Neural cell (in vitro differentiated cells): ENCODE data around the gene EREG. TPM values are rescaled to one million over a fixed set of nuclear protein-coding genes. Genes with fewer than 3 reads are reported as not detected.

Experiments used
- H2AFZ ChIP-seq: fragments of 200-600, 300-800 bp; sonication (generic), shearing (Covaris generic); 2 replicates; pipeline ENCODE4 v1.6.0; 2014; ENCODE audit warnings: low read depth, mild to moderate bottlenecking, antibody characterized with exemption, low read length, moderate library complexity
- H3F3A ChIP-seq: fragments of 200-600 bp; shearing (Covaris generic); 2 replicates; pipeline ENCODE4 v1.6.1; 2016; ENCODE audit warnings: mild to moderate bottlenecking, moderate library complexity, mixed read lengths, antibody characterized with exemption, low read length; ENCODE audit not compliant: insufficient read depth, poor library complexity, severe bottlenecking
- H3K27ac ChIP-seq: fragments of 200-600, 300-800 bp; sonication (generic), shearing (Covaris generic); 2 replicates; pipeline ENCODE4 v1.5.1; 2014; ENCODE audit warnings: mild to moderate bottlenecking, low read length, moderate library complexity
- H3K27me3 ChIP-seq: fragments of 300-800, 200-600 bp; sonication (generic), shearing (Covaris generic); 2 replicates; pipeline ENCODE4 v1.6.0; 2014; ENCODE audit warnings: mild to moderate bottlenecking, low read depth, low read length, moderate library complexity; ENCODE audit not compliant: insufficient read depth
- H3K36me3 ChIP-seq: fragments of 300-800, 200-600 bp; sonication (generic), shearing (Covaris generic); 2 replicates; pipeline ENCODE4 v1.5.1; 2014; ENCODE audit warnings: mild to moderate bottlenecking, antibody characterized with exemption, low read length, moderate library complexity; ENCODE audit not compliant: insufficient read depth
- H3K4me2 ChIP-seq: fragments of 300-800, 200-600 bp; sonication (generic), shearing (Covaris generic); 2 replicates; pipeline ENCODE4 v1.6.0; 2014; ENCODE audit warnings: mild to moderate bottlenecking, low read length
- H3K4me3 ChIP-seq: fragments of 300-800, 200-600 bp; sonication (generic), shearing (Covaris generic); 2 replicates; pipeline ENCODE4 v1.5.1; 2014; ENCODE audit warnings: mild to moderate bottlenecking, low read length, moderate library complexity
- H3K79me2 ChIP-seq: fragments of 200-600 bp; shearing (Covaris generic); replicated peaks from 2 replicates; pipeline ENCODE4 v1.6.0; 2014; ENCODE audit warnings: mild to moderate bottlenecking, low read length, moderate library complexity; ENCODE audit not compliant: insufficient read depth
- H3K9ac ChIP-seq: fragments of 300-800, 200-600 bp; sonication (generic), shearing (Covaris generic); 2 replicates; pipeline ENCODE4 v1.6.1; 2016; ENCODE audit warnings: mild to moderate bottlenecking, low read length, mixed read lengths
- H3K9me2 ChIP-seq: fragments of 200-600 bp; shearing (Covaris generic); 2 replicates; pipeline ENCODE4 v1.6.1; 2016; ENCODE audit warnings: mild to moderate bottlenecking, low read length, mixed read lengths; ENCODE audit not compliant: insufficient read depth
- H3K9me3 ChIP-seq: fragments of 200-600, 300-800 bp; sonication (generic), shearing (Covaris generic); 2 replicates; pipeline ENCODE4 v1.6.1; 2016; ENCODE audit warnings: mild to moderate bottlenecking, mixed run types, low read length, moderate library complexity, mixed read lengths
- H4K20me1 ChIP-seq: fragments of 200-600 bp; shearing (Covaris generic); 2 replicates; pipeline ENCODE4 v1.6.1; 2016; ENCODE audit warnings: mild to moderate bottlenecking, mixed run types; ENCODE audit not compliant: insufficient read depth
- EP300 ChIP-seq: fragments of 450-650 bp; conservative IDR thresholded peaks from 2 replicates; pipeline ENCODE4 v1.6.1; 2014; ENCODE audit warnings: antibody characterized with exemption, mild to moderate bottlenecking, moderate library complexity; ENCODE audit not compliant: poor library complexity, severe bottlenecking
- EZH2 ChIP-seq: fragments of 200-600, 300-800 bp; shearing (Covaris generic), sonication (generic); IDR thresholded peaks from 2 replicates; pipeline ENCODE4 v1.6.1; 2014; ENCODE audit warnings: antibody characterized with exemption, low read length, borderline replicate concordance, mild to moderate bottlenecking; ENCODE audit not compliant: insufficient read depth, poor library complexity, severe bottlenecking
- MXI1 ChIP-seq: fragments of 450-650 bp; conservative IDR thresholded peaks from 2 replicates; pipeline ENCODE4 v1.6.1; 2014; ENCODE audit warnings: antibody characterized with exemption, mild to moderate bottlenecking; ENCODE audit not compliant: poor library complexity, severe bottlenecking
- POLR2AphosphoS5 ChIP-seq: IDR thresholded peaks from 2 replicates; pipeline ENCODE4 v1.6.1; 2012
- RAD21 ChIP-seq: fragments of 450-650 bp; conservative IDR thresholded peaks from 2 replicates; pipeline ENCODE4 v1.6.1; 2014; ENCODE audit warnings: antibody characterized with exemption, mild to moderate bottlenecking, moderate library complexity
- SMC3 ChIP-seq: fragments of 450-650 bp; conservative IDR thresholded peaks from 2 replicates; pipeline ENCODE4 v1.6.1; 2014; ENCODE audit warnings: antibody characterized with exemption, mild to moderate bottlenecking, moderate library complexity; ENCODE audit not compliant: poor library complexity
- TAF1 ChIP-seq: IDR thresholded peaks from 2 replicates; pipeline ENCODE4 v1.6.1; 2012; ENCODE audit warnings: low read depth
- polyA plus RNA-seq: library from polyadenylated mRNA; depleted of rRNA; stranded (reverse); fragments of >200 nt; gene quantifications from 2 replicates; pipeline ENCODE4 v1.2.3, GENCODE V29; 2014
- TF ChIP-seq, protein P1 (sequence below): fragments of 450-650 bp; IDR thresholded peaks from 2 replicates; pipeline ENCODE4 v1.5.1; 2014; ENCODE audit warnings: antibody characterized with exemption, mild to moderate bottlenecking, moderate library complexity; ENCODE audit not compliant: poor library complexity, severe bottlenecking
- TF ChIP-seq, protein P2 (sequence below): IDR thresholded peaks from 2 replicates; pipeline ENCODE4 v1.6.1; 2012; ENCODE audit warnings: borderline replicate concordance

Gene EREG
- polyA plus RNA-seq, 1 donor from 2014 or later = not detected

DNA sequence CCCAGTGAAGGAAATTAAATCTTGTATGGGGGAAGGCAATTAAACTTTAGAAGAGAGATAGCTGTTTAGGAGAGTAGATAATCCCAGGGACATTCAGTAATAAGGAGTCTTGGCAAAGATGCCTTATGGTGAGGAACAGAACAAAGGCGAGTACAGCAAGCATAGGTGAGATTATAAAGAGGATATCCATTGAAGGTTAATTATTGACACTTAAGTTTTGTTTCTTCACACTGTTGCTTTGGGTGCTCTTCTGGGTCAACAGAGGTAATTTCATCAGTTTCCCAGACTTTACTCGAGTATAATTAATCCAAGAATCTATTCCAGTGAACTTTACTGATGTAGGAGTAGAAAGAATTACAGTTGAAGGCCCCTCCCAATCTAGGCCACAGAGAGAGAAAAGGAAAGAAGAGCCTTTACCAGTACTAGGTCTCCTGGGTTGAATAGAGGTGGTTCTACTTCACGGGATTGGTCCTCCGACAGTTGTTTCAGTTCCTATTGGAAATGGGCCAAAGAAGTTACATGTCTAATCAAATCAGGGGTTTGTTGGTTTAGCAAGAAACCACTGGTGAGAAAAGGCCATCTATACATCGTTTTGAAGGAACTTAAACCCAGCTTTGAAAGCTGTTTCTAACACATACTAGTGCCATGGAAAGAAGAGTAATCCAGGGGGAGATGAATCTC is 29.5 kb upstream of the EREG start:
- Histone ChIP-seq H4K20me1 (no peaks in the 10 kb centered on the region), H3K4me3 (no peak overlapping the region), H3K79me2 (no peaks in the 10 kb centered on the region), H2AFZ (no peak overlapping the region), H3K9me3 (no peaks in the 10 kb centered on the region), H3K36me3 (no peaks in the 10 kb centered on the region), H3K9ac (no peak overlapping the region), H3K9me2 (no peaks in the 10 kb centered on the region), H3F3A (no peaks in the 10 kb centered on the region), H3K27ac (no peak overlapping the region), H3K27me3 (no peaks in the 10 kb centered on the region), H3K4me2 (no peak overlapping the region)
- TF ChIP-seq RAD21 = no peak
- no peak for TF ChIP-seq EZH2
- TF ChIP-seq SMC3 = no peak
- TF ChIP-seq, protein P1, sequence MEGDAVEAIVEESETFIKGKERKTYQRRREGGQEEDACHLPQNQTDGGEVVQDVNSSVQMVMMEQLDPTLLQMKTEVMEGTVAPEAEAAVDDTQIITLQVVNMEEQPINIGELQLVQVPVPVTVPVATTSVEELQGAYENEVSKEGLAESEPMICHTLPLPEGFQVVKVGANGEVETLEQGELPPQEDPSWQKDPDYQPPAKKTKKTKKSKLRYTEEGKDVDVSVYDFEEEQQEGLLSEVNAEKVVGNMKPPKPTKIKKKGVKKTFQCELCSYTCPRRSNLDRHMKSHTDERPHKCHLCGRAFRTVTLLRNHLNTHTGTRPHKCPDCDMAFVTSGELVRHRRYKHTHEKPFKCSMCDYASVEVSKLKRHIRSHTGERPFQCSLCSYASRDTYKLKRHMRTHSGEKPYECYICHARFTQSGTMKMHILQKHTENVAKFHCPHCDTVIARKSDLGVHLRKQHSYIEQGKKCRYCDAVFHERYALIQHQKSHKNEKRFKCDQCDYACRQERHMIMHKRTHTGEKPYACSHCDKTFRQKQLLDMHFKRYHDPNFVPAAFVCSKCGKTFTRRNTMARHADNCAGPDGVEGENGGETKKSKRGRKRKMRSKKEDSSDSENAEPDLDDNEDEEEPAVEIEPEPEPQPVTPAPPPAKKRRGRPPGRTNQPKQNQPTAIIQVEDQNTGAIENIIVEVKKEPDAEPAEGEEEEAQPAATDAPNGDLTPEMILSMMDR = no peak
- TF ChIP-seq EP300 = no peak
- no peak for TF ChIP-seq TAF1
- TF ChIP-seq, protein P2, sequence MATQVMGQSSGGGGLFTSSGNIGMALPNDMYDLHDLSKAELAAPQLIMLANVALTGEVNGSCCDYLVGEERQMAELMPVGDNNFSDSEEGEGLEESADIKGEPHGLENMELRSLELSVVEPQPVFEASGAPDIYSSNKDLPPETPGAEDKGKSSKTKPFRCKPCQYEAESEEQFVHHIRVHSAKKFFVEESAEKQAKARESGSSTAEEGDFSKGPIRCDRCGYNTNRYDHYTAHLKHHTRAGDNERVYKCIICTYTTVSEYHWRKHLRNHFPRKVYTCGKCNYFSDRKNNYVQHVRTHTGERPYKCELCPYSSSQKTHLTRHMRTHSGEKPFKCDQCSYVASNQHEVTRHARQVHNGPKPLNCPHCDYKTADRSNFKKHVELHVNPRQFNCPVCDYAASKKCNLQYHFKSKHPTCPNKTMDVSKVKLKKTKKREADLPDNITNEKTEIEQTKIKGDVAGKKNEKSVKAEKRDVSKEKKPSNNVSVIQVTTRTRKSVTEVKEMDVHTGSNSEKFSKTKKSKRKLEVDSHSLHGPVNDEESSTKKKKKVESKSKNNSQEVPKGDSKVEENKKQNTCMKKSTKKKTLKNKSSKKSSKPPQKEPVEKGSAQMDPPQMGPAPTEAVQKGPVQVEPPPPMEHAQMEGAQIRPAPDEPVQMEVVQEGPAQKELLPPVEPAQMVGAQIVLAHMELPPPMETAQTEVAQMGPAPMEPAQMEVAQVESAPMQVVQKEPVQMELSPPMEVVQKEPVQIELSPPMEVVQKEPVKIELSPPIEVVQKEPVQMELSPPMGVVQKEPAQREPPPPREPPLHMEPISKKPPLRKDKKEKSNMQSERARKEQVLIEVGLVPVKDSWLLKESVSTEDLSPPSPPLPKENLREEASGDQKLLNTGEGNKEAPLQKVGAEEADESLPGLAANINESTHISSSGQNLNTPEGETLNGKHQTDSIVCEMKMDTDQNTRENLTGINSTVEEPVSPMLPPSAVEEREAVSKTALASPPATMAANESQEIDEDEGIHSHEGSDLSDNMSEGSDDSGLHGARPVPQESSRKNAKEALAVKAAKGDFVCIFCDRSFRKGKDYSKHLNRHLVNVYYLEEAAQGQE = no peak
- no peak for TF ChIP-seq POLR2AphosphoS5

DNA sequence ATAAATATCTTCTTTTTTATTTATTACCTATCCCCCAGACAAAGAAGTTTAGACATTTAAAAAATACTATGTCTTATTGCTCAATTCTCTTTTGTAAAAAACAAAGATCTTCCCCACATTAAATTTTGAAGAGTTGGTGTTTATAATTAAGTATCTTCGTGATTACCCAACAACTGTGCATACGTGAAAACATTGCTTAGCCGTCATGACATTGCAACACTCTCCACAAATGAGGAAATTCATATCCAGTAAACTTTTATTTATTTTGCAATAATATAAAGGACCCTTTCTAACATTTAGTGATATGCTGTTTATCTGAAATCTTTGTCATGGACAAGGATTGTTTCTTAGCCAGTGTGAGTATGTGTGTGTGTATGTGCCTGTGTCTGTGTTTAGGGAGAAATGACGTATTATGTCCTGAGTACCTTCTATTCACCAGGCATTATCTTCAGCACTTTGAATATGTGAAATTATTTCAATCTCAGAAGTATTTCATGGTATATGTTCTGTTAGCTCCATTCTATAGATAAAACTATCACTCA is 26.1 kb upstream of the EREG start:
- no peak for TF ChIP-seq SMC3
- TF ChIP-seq EZH2 = no peak
- TF ChIP-seq TAF1 = no peak
- TF ChIP-seq MXI1 = no peak
- TF ChIP-seq POLR2AphosphoS5 = no peak
- no peak for TF ChIP-seq RAD21
- TF ChIP-seq, protein P2 = no peak
- TF ChIP-seq, protein P1 = no peak
- no peak for TF ChIP-seq EP300
- H3K9me3 ChIP-seq = peaks cover 3% of the 10 kb centered on the region
- H3K9me2 ChIP-seq = no peaks in the 10 kb centered on the region
- no peak overlapping the region for H2AFZ ChIP-seq
- no peaks in the 10 kb centered on the region for H3K27me3 ChIP-seq
- H3K79me2 ChIP-seq = no peaks in the 10 kb centered on the region
- no peaks in the 10 kb centered on the region for H4K20me1 ChIP-seq
- no peaks in the 10 kb centered on the region for H3K36me3 ChIP-seq
- H3K4me2 ChIP-seq = no peak overlapping the region
- no peak overlapping the region for H3K9ac ChIP-seq
- H3F3A ChIP-seq = no peaks in the 10 kb centered on the region
- H3K4me3 ChIP-seq = no peak overlapping the region
- no peak overlapping the region for H3K27ac ChIP-seq
